IMR-90 (cell line): ENCODE measurements around the gene DONSON. TPM values are rescaled to one million over a fixed set of nuclear protein-coding genes. Genes with fewer than 3 reads are reported as not detected.

Experiments used
- ATAC-seq: fragments of 200-7000 bp; cut with Tn5 transposase; 2 replicates; pipeline ENCODE4 v1.9.1; 2020; ENCODE audit warnings: low read depth, mild to moderate bottlenecking, moderate library complexity
- BruUV-seq: library from RNA; stranded (reverse); fragments of 400-500 nt; replicated peaks from 2 replicates; lab custom pipeline; 2021; lab: Mats Ljungman, UMichigan
- CTCF ChIA-PET: fragments of 300-600 bp; formaldehyde crosslinking; extraction: SDS; loops from one replicate; lab custom pipeline; 2021; ENCODE audit warnings: antibody characterized with exemption; lab: Yijun Ruan, JAX
- POLR2A ChIA-PET: fragments of 300-600 bp; sonication (Branson Sonifier 250); formaldehyde crosslinking; loops from one replicate; lab custom pipeline; 2022; ENCODE audit warnings: antibody characterized with exemption; ENCODE audit not compliant: unreplicated experiment; lab: Charles Lee
- DNase-seq: peaks from one replicate; pipeline ENCODE4 v3.0.0; 2013
- H2AFZ ChIP-seq: replicated peaks from 2 replicates; pipeline ENCODE3; 2013; ENCODE audit warnings: low read length, mild to moderate bottlenecking; ENCODE audit not compliant: poor library complexity
- H2AK5ac ChIP-seq: 2 replicates; pipeline ENCODE4 v1.6.1; 2013; ENCODE audit warnings: low read depth, low read length, inconsistent platforms
- H2AK9ac ChIP-seq: replicated peaks from 2 replicates; pipeline ENCODE3; 2013; ENCODE audit warnings: mild to moderate bottlenecking, low read depth, low read length, moderate library complexity; ENCODE audit not compliant: poor library complexity
- H2BK120ac ChIP-seq: 2 replicates; pipeline ENCODE4 v1.6.1; 2013; ENCODE audit warnings: low read depth, low read length, inconsistent platforms
- H2BK15ac ChIP-seq: 3 replicates; pipeline ENCODE4 v1.6.1; 2013; ENCODE audit warnings: low read depth, low read length, inconsistent platforms
- H2BK20ac ChIP-seq: 2 replicates; pipeline ENCODE4 v1.6.1; 2013; ENCODE audit warnings: low read depth, mild to moderate bottlenecking, inconsistent platforms, low read length, moderate library complexity
- H2BK5ac ChIP-seq: 2 replicates; pipeline ENCODE4 v1.6.1; 2013; ENCODE audit warnings: mild to moderate bottlenecking, low read depth, low read length, inconsistent platforms; ENCODE audit not compliant: poor library complexity, severe bottlenecking
- H3K14ac ChIP-seq: replicated peaks from 2 replicates; pipeline ENCODE4 v1.6.1; 2013; ENCODE audit warnings: low read depth, low read length, inconsistent platforms
- H3K18ac ChIP-seq: 2 replicates; pipeline ENCODE4 v1.6.1; 2013; ENCODE audit warnings: low read depth, low read length, control low read depth
- H3K23ac ChIP-seq: 2 replicates; pipeline ENCODE4 v1.6.1; 2013; ENCODE audit warnings: low read depth, low read length, inconsistent platforms
- H3K27ac ChIP-seq: 2 replicates; pipeline ENCODE4 v1.5.1; 2013; ENCODE audit warnings: mild to moderate bottlenecking, control low read depth, low read length; ENCODE audit not compliant: insufficient read depth
- H3K27me3 ChIP-seq: 2 replicates; pipeline ENCODE4 v1.6.1; 2013; ENCODE audit warnings: low read length; ENCODE audit not compliant: control insufficient read depth, insufficient read depth
- H3K36me3 ChIP-seq: 2 replicates; pipeline ENCODE4 v1.6.1; 2013; ENCODE audit warnings: low read length, mixed read lengths; ENCODE audit not compliant: control insufficient read depth, insufficient read depth
- H3K4ac ChIP-seq: 2 replicates; pipeline ENCODE4 v1.6.1; 2013; ENCODE audit warnings: low read depth, low read length, inconsistent platforms
- H3K4me1 ChIP-seq: 2 replicates; pipeline ENCODE4 v1.6.1; 2013; ENCODE audit warnings: low read length, mixed read lengths; ENCODE audit not compliant: control insufficient read depth, insufficient read depth
- H3K4me2 ChIP-seq: 2 replicates; pipeline ENCODE4 v1.6.1; 2013; ENCODE audit warnings: low read depth, mild to moderate bottlenecking, control low read depth, low read length, moderate library complexity
- H3K4me3 ChIP-seq: 2 replicates; pipeline ENCODE4 v1.5.1; 2013; ENCODE audit warnings: low read depth, mild to moderate bottlenecking, control low read depth, low read length, moderate library complexity; ENCODE audit not compliant: insufficient read depth
- H3K56ac ChIP-seq: 2 replicates; pipeline ENCODE4 v1.6.1; 2013; ENCODE audit warnings: low read length, inconsistent platforms; ENCODE audit not compliant: insufficient read depth; ENCODE audit errors: extremely low read depth
- H3K79me1 ChIP-seq, 2 experiments: 2 replicates each; pipeline ENCODE4 v1.6.1; 2013; ENCODE audit warnings: low read length in 2 of 2, inconsistent platforms in 1 of 2, low read depth in 1 of 2
- H3K9ac ChIP-seq: 2 replicates; pipeline ENCODE4 v1.6.1; 2013; ENCODE audit warnings: low read depth, low read length, control low read depth
- H3K9me1 ChIP-seq: 2 replicates; pipeline ENCODE4 v1.6.1; 2013; ENCODE audit warnings: low read length, inconsistent platforms; ENCODE audit not compliant: insufficient read depth
- H3K9me3 ChIP-seq: 2 replicates; pipeline ENCODE4 v1.6.1; 2013; ENCODE audit warnings: low read length; ENCODE audit not compliant: control insufficient read depth, insufficient read depth
- H4K20me1 ChIP-seq: 2 replicates; pipeline ENCODE4 v1.6.1; 2013; ENCODE audit warnings: low read length, inconsistent platforms; ENCODE audit not compliant: insufficient read depth
- H4K5ac ChIP-seq: 2 replicates; pipeline ENCODE4 v1.6.1; 2013; ENCODE audit warnings: mild to moderate bottlenecking, low read depth, low read length, control low read depth
- H4K8ac ChIP-seq, 2 experiments: 2 replicates each; pipeline ENCODE4 v1.6.1; 2013; ENCODE audit warnings: low read depth in 2 of 2, low read length in 2 of 2, control low read depth in 1 of 2, inconsistent platforms in 1 of 2
- H4K91ac ChIP-seq: 2 replicates; pipeline ENCODE4 v1.6.1; 2013; ENCODE audit warnings: low read depth, low read length, inconsistent platforms; ENCODE audit not compliant: insufficient read depth
- BHLHE40 ChIP-seq: fragments of 150-350 bp; IDR thresholded peaks from 2 replicates; pipeline ENCODE4 v1.6.1; 2016; ENCODE audit warnings: mild to moderate bottlenecking, low read depth, low read length
- CEBPB ChIP-seq: IDR thresholded peaks from 2 replicates; pipeline ENCODE4 v1.6.1; 2012; ENCODE audit warnings: low read depth, low read length, improper control_type of control experiment
- CHD1 ChIP-seq: IDR thresholded peaks from 2 replicates; pipeline ENCODE4 v1.6.1; 2012; ENCODE audit warnings: low read depth, low read length, improper control_type of control experiment
- ELK1 ChIP-seq: fragments of 150-350 bp; IDR thresholded peaks from 2 replicates; pipeline ENCODE4 v1.6.1; 2016; ENCODE audit warnings: low read depth, mild to moderate bottlenecking, low read length, moderate library complexity, borderline replicate concordance
- FOS ChIP-seq: fragments of 150-350 bp; IDR thresholded peaks from 2 replicates; pipeline ENCODE4 v1.6.1; 2016; ENCODE audit warnings: low read depth, low read length
- MAFK ChIP-seq: IDR thresholded peaks from 2 replicates; pipeline ENCODE4 v1.6.1; 2012; ENCODE audit warnings: low read depth, low read length, improper control_type of control experiment
- MAZ ChIP-seq: IDR thresholded peaks from 2 replicates; pipeline ENCODE4 v1.6.1; 2012; ENCODE audit warnings: low read depth, mild to moderate bottlenecking, low read length, improper control_type of control experiment, moderate library complexity, borderline replicate concordance
- MXI1 ChIP-seq: IDR thresholded peaks from 2 replicates; pipeline ENCODE4 v1.6.1; 2012; ENCODE audit warnings: low read depth, mild to moderate bottlenecking, low read length, moderate library complexity, borderline replicate concordance
- NFE2L2 ChIP-seq: fragments of 150-350 bp; IDR thresholded peaks from 2 replicates; pipeline ENCODE4 v1.6.1; 2016; ENCODE audit warnings: low read depth, mild to moderate bottlenecking, low read length
- POLR2A ChIP-seq: IDR thresholded peaks from 2 replicates; pipeline ENCODE4 v1.6.1; 2012; ENCODE audit warnings: mild to moderate bottlenecking, low read depth, low read length
- RAD21 ChIP-seq: IDR thresholded peaks from 2 replicates; pipeline ENCODE4 v1.6.1; 2012; ENCODE audit warnings: low read length, improper control_type of control experiment
- RCOR1 ChIP-seq: IDR thresholded peaks from 2 replicates; pipeline ENCODE4 v1.6.1; 2012; ENCODE audit warnings: mild to moderate bottlenecking, low read length, improper control_type of control experiment; ENCODE audit not compliant: insufficient replicate concordance
- RFX5 ChIP-seq: IDR thresholded peaks from 2 replicates; pipeline ENCODE4 v1.8.0; 2012; ENCODE audit warnings: low read depth, mild to moderate bottlenecking, low read length, moderate library complexity
- SMC3 ChIP-seq: fragments of 150-350 bp; IDR thresholded peaks from 2 replicates; pipeline ENCODE4 v1.6.1; 2016; ENCODE audit warnings: low read depth, mild to moderate bottlenecking, antibody characterized with exemption, low read length, moderate library complexity
- WGBS, 2 experiments: methylation state at CpG; one replicate each; pipeline versions ENCODE4 v1.1.5 to v1.1.7; 2013; ENCODE audit warnings: missing lambda C conversion rate in 2 of 2; ENCODE audit not compliant: insufficient read length in 1 of 2; ENCODE audit errors: extremely low coverage in 2 of 2; 5-methylcytosine and 5-hydroxymethylcytosine counted together
- dilution Hi-C: fragments of 300-500 bp; cut with HindIII; formaldehyde crosslinking; loops from one replicate; pipeline ENCODE4 v1.14.3; 2018; ENCODE audit warnings: low sequenced_read_pairs; ENCODE audit not compliant: unreplicated experiment
- in situ Hi-C: fragments of 300-500 bp; cut with MboI; formaldehyde crosslinking; loops from 3 replicates; pipeline ENCODE4 v1.14.3; 2019; ENCODE audit warnings: low sequenced_read_pairs, inconsistent platforms, mixed read lengths
- intact Hi-C: fragments of 100-400 bp; cut with micrococcal nuclease; formaldehyde crosslinking; loops from 2 replicates; pipeline ENCODE4 v1.10.0; 2022
- polyA plus RNA-seq, 3 experiments: library from polyadenylated mRNA; depleted of rRNA; stranded (reverse); fragments of >200 nt; gene quantifications; 2 replicates each; pipeline ENCODE4 v1.2.3, GENCODE V29; 2012; ENCODE audit warnings: low replicate concordance in 1 of 3
- total RNA-seq: library from RNA; depleted of rRNA; stranded (reverse); fragments of >200 nt; gene quantifications from 2 replicates; pipeline ENCODE4 v1.2.3, GENCODE V29; 2012
- TF ChIP-seq, protein P1 (sequence below): fragments of 150-350 bp; IDR thresholded peaks from 2 replicates; pipeline ENCODE4 v1.6.1; 2017; ENCODE audit warnings: mild to moderate bottlenecking, antibody characterized with exemption, low read length, low read depth
- TF ChIP-seq, protein P2 (sequence below): conservative IDR thresholded peaks from 2 replicates; pipeline ENCODE4 v1.5.1; 2012; ENCODE audit warnings: mild to moderate bottlenecking, low read depth, low read length, improper control_type of control experiment

The DONSON gene
- total and polyA plus RNA-seq, 2 of the 4 experiments (the other 2 are of a cell fraction) = 14.3 to 16.6 TPM

DNA sequence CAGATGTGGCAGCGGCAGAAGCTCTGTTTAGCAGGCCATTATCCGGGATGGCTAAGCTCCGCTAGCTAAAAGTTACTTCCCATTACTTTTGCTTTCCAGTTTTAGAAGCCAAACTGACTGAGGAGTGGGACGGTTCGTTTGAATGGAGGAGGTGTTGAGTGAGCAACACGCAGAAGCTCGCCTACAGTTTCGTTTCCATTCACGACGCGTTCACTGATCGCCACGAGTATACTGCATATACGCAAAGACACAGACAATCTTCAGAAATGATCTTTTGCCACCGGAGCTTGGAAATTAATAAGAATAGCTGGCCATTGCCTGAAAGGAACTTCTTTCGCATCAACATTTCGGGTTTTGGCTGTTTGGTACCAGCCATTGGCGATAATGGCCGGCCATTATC, 31.0 kb downstream of the DONSON start:
- H3K4me3 ChIP-seq = no peak overlapping the region
- peaks cover 60% of the 10 kb centered on the region for H3K36me3 ChIP-seq
- no peak overlapping the region for H3K56ac ChIP-seq
- no peak overlapping the region for H3K18ac ChIP-seq
- ATAC-seq (no peak), DNase-seq (no peak)
- H3K4ac ChIP-seq = no peak overlapping the region
- H3K4me1 ChIP-seq = peaks cover 2% of the 10 kb centered on the region; the same call in 1 of the 2 replicates
- POLR2A ChIA-PET = no interaction called here
- H4K91ac ChIP-seq = no peak overlapping the region
- no peak overlapping the region for H3K23ac ChIP-seq
- H3K4me2 ChIP-seq = no peak overlapping the region
- H4K20me1 ChIP-seq = peaks cover 92% of the 10 kb centered on the region
- TF ChIP-seq, protein P1, sequence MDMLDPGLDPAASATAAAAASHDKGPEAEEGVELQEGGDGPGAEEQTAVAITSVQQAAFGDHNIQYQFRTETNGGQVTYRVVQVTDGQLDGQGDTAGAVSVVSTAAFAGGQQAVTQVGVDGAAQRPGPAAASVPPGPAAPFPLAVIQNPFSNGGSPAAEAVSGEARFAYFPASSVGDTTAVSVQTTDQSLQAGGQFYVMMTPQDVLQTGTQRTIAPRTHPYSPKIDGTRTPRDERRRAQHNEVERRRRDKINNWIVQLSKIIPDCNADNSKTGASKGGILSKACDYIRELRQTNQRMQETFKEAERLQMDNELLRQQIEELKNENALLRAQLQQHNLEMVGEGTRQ = no peak
- TF ChIP-seq MAFK (no peak), CHD1 (no peak), BHLHE40 (no peak), RAD21 (no peak), RFX5 (no peak), NFE2L2 (no peak), POLR2A (no peak), MXI1 (no peak), CEBPB (no peak), RCOR1 (no peak), FOS (no peak), MAZ (no peak), ELK1 (no peak), SMC3 (no peak)
- TF ChIP-seq, protein P2, sequence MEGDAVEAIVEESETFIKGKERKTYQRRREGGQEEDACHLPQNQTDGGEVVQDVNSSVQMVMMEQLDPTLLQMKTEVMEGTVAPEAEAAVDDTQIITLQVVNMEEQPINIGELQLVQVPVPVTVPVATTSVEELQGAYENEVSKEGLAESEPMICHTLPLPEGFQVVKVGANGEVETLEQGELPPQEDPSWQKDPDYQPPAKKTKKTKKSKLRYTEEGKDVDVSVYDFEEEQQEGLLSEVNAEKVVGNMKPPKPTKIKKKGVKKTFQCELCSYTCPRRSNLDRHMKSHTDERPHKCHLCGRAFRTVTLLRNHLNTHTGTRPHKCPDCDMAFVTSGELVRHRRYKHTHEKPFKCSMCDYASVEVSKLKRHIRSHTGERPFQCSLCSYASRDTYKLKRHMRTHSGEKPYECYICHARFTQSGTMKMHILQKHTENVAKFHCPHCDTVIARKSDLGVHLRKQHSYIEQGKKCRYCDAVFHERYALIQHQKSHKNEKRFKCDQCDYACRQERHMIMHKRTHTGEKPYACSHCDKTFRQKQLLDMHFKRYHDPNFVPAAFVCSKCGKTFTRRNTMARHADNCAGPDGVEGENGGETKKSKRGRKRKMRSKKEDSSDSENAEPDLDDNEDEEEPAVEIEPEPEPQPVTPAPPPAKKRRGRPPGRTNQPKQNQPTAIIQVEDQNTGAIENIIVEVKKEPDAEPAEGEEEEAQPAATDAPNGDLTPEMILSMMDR = no peak
- BruUV-seq = no TSS peak
- H4K8ac ChIP-seq = no peak overlapping the region
- no peak overlapping the region for H3K14ac ChIP-seq
- no peak overlapping the region for H3K27ac ChIP-seq
- no peak overlapping the region for H4K5ac ChIP-seq
- no peak overlapping the region for H2AFZ ChIP-seq
- no peak overlapping the region for H2BK120ac ChIP-seq
- no peak overlapping the region for H2BK5ac ChIP-seq
- H3K9me3 ChIP-seq = no peaks in the 10 kb centered on the region
- dilution Hi-C loops (no loop called here), in situ Hi-C loops (no loop called here), intact Hi-C loops (no loop called here)
- H3K9ac ChIP-seq = no peak overlapping the region
- no peaks in the 10 kb centered on the region for H3K27me3 ChIP-seq
- peaks cover 32 to 74% of the 10 kb centered on the region in 2 experiments for H3K79me1 ChIP-seq
- 100% methylated on average over 7 of the region's 19 CpGs; no CpG with 5 or more reads in 1 of the 2 experiments for WGBS, 2 experiments
- CTCF ChIA-PET = no interaction called here
- no peak overlapping the region for H2BK20ac ChIP-seq
- H3K9me1 ChIP-seq = 0 out of 2 replicates have a peak, but pooled peaks cover 11% of the 10 kb centered on the region
- no peak overlapping the region for H2BK15ac ChIP-seq
- no peak overlapping the region for H2AK5ac ChIP-seq
- peak overlapping the region; percentile 20 for H2AK9ac ChIP-seq
